HG02678 (cell line): ENCODE measurements around the gene MYLK2.
"Not testable (repeated sequence)": the region's sequence is repeated elsewhere in the genome, so short reads cannot be mapped to it uniquely, and the experiment has no call there.

Source experiments
- ATAC-seq: cut with Tn5 transposase; IDR thresholded peaks from one replicate; pipeline ENCODE4 v1.9.1; 2021; ENCODE audit warnings: mild to moderate bottlenecking, moderate library complexity; ENCODE audit not compliant: unreplicated experiment

MYLK2 gene

DNA sequence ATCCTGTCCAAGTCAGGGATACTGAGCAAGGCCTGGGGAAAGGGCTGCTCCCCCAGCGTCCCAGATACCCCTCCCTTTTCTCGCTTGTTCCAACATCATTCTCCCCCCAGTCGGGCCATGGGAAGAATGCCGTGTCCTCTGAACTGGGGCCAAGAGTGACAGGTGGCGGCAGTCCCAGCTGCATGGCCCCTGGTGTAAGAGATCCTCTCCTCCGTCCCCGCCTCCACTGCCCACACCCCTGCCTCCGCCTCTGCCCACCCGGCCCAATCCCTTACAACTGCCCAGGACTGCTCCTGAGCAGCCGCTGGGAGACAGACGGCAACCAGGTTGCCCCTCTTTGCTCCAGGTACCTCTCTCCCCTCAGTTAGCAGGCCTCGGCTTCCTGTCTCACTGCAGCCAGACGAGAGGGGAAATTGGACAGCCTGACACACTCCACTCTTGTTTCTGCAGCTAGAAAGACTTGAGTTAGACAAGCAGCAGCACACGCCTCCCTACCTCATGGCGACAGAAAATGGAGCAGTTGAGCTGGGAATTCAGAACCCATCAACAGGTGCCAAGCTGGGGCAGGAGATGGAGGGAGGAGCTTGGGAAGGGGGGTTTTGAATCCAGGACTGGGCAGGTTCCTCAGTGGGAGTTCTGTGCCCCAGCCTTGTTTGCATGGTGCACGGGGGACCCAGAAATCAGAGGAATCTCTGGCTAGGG is at the start of gene MYLK2:
Gene MYLK2 (plus strand): TSS at position 274 of the 702 bp plus-strand sequence. CDS start 225 bp downstream, at position 499.
- ATAC-seq, result no peak

DNA sequence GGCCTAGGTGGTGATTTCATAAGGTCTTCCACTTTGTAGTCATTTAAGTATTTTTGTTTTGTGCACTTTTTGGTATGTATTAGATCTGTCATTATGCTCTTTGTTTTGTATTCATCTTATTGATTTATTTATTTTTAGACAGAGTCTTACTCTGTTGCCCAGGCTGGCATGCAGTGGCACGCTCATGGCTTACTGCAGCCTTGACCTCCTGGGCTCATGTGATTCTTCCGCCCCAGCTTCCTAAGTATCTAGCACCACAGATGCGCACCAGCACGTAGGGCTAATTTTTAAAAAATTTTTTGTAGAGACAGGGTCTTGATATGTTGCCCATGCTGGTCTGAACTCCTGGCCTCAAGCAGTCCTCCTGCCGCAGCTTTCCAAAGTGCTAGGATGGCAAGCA is 49.5 kb upstream of the MYLK2 start:
- ATAC-seq, result no peak

DNA sequence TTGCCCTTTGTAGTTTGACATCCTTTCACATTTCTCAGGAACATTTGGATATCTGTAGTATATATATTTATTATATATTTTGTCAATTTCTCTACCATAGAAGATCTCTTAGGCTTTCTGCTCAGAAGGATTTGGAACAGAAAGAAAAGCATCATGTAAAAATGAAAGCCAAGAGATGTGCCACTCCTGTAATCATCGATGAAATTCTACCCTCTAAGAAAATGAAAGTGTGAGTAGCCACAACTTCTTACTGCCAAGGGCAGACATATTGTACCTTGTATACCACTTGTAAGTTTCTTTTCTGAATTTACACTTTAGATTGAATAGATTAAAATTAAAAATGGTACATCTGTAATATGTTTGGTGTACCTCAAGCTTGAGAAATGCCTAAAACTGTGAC is 48.9 kb upstream of the MYLK2 start:
- ATAC-seq, result no peak

DNA sequence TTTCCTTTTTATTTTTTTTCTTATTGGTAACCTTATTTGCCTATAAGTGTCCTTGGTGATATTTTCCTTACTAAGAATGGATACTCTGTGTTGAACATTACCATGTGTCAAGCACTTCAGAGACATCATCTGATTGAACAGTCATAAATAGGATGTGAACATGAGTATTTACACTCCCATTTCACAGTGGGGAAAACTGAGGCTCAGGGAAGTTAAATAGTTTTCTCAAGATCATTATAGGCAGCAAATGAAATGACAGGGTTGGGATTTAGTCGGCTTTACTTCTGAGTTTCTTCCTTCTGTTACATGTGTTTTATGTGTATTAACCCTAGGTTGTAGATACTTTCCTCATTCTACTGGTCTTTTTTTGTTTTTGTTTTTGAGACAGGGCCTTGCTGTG is 44.7 kb upstream of the MYLK2 start:
- ATAC-seq, result no peak

DNA sequence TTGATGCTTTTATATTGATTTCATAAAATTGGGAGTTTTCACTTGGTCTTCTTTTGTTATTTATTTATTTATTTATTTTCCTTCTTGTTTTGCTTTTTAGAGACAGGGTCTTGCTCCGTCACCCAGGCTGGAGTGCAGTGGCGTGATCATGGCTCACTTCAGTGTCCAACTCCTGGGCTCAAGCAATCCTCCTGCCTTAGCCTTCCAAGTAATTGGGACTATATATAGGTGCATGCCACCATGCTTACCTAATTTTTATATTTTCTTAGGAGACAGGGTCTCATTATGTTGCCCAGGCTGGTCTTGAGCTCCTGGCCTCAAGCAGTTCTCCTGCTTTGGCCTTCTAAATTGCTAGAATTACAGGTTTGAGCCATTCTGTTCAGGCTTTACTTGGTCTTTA is 38.3 kb upstream of the MYLK2 start:
- ATAC-seq, result no peak

DNA sequence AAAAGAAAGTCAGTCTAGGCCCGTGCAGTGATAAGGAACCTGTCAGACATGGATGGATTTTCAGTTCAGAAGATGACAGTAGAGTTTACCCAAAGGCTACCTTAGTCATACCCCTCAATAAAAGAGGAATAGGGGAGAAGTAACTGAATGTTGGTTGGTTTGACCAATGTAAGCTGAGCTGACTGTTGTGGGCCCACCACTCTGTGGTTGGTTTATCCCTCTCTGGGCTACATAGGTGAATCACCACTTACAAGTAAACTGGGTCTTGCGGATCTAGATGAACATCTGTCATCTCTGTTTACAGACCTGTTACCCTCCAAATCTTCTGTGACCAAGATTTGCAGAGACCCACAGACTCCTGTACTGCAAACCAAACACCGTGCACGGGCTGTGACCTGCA is 37.2 kb upstream of the MYLK2 start:
- no peak for ATAC-seq

DNA sequence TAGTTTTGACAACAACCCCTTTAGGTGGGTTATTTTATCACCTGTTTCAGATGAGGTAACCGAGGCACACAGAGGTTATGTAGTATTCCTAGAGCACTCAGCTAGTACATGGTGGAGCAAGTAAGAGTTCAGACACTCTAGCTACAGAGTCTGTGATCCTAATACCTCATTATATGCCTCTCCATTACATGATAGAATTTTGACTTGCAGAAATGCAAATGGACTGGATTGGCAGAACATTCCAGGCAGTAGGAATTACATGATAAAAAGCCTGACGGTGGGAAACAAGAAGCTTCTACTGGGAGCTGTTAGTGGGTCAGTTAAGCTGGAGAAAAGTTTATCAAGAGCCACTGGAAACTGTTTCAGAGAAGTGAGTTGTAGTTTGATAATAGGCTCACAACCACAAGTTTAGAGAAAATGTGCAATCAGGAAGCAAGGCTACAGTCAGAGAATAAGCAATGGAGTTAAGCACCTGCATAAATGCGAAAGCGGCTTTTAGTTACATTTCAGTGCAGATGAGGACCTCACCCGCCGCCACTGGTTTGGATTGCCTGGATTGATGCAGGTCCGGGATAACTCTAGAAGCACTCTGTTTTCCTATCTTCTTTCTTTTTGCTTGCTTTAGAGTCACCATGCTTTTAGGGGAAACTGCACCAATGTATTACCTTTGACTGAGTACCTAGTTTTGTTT is 34.7 kb upstream of the MYLK2 start:
- no peak for ATAC-seq

DNA sequence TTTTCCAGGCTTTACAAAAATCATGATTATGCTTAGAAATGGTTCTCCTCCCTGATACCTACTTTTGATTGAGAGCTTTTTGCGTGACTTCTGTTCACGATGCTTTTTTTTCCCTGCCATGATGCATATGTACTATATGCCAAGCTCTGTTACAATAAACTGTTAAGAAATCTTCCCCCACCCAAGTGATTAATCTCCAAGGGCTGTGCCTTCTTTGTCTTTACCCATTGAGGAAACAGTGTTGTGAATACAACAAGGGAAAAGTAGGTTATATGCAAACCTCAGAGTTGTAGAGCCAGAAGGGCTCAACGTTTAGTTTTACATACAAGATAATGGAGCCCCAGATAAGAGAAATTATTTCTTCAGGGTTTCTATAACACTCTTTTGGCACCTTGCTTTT is 34.1 kb upstream of the MYLK2 start:
- no peak for ATAC-seq

DNA sequence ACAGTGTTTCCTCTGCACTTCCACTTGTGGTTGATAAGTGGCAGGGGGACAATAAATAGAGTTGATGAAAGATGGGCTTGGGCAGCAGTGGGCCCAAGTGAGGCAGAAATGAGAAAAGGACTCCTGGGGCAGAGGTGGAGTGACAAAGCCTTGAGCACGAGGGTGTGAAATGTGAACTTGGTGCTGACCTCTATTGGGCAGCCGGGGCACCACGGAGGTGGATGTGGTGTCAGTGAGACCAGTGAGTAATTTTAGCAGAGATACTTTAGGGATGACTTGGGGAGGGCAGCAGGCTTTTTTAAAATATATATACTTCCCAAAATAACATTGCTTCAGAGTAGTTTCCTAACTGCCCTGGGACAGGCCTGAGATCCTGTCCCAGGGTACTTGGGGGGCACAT is 30.6 kb upstream of the MYLK2 start:
- no peak for ATAC-seq

DNA sequence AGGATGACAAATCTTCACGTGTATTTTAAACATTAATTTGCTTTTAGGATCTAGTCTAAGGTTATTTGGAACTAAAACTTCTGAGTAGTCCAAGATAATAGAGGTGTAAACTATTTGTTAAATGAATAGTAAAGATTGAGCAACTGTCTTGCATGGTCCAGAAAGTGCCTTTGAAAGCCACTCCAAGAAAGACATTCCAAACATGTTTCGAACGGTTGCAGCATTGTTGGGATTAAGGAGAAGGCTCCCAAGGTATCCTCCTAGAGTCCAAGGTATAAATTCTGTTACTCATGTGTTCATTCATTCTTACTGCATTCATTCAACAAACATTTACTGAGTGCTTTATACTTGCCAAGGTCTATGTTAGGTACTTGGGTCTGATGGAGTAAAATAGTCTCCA is 28.8 kb upstream of the MYLK2 start:
- ATAC-seq, result no peak

DNA sequence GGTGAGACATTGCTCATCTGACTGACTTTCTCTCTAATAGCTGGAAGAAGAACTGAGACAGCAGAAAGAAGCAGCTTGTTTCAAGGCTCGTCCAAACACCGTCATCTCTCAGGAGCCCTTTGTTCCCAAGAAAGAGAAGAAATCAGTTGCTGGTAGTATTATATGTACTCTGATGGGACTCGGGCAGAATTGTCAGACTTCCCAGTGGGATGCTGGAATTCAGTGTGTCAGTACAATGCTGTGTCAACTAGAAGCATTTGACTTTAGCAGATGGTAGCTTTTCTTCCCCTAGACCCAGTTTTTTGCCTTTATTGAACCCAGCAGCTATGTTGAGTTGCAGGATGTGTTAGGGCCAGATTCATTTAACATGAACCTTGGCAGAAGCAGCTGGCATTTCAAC is 21.8 kb upstream of the MYLK2 start:
- ATAC-seq, result no peak

DNA sequence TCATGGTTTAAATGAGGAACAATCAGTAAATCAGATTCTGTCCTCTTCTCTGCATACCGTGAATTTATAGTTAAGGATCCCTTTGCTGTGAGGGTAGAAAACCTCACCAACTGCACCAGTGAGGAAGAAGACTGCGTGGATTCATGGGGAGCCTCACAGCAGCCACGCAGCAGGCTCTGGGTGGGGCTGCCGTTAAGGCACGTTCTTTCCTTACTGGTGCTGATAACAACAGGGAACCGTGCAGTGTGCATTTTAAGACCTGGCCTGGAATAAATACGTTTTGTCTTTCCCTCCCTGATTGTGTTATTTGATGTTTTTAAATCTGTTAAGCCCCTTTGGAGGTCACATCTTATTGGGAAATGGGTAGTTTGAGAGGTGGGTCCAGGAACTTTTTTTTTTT is 17.6 kb upstream of the MYLK2 start:
- ATAC-seq, result no peak

DNA sequence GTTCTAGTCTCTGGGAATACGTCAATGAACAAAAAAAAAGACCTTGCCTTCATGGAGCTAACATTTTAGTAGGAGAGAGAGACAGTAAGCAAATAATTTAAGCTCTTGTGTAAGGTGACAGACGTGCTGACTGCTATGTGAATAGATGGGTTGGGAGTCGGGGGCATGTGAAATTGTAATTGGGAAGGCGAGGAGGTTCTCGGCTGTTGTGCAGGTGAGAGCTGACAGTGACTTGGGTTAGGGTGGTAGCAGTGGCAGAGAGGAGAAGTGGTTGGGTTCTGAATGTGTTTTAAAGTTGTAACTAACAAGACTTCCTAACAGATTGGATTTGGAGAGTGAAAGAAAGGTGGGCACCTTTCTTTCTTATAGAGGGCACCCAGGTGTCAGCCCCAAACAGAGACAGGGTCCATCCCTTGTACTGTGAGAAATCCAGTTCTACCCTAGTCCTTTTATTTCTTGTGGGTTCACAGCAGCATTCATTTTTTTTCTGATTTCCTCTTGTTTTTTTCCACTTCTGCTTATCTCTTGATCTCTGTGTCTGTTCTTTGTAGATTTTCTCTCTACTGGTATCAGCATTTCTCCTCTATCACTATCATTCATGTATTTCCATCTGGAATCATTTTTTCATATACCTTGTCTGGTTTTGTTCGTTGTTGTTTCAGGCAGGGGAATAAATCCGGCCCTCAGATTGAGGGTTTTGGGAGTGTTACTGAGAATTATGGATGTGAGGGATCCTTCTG is 15.4 kb upstream of the MYLK2 start:
- ATAC-seq, result no peak

DNA sequence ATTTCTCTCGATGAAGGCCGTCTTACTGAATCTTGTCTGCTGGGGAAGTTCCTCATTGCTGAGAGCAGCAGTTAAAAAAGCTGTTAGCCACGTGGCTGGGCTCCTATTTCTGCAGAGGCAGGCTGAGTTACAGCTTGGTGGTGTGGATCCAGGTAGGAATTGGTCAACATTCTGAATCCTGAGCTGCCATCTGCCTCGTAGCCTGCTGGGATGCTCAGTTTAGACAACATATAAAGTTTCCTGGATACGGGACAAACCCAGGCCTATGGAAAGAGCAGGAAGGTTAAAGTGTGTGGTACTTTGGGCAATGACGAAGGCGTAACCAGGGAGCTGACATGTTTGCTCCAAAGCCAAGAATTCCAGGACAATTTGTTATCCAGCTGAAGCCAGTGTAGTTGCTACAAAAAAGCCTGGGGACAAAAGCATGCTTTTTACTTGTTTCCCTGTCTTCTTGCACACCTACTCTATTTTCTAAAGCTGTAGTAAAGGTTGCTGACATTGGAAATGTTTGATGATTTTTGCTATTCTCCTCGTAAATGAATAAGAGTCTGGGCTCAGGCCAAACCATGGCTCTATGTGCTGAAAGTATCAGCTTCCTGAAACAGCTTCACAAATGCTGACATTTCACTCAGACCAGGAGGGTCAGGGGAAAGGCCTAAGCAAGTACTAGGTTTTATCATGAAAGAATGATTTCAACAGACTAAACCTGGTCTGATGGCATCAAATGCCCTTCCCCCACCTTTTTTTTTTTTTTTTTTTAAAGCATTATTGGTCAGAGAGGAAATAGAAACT is 12.4 kb upstream of the MYLK2 start:
- no peak for ATAC-seq

DNA sequence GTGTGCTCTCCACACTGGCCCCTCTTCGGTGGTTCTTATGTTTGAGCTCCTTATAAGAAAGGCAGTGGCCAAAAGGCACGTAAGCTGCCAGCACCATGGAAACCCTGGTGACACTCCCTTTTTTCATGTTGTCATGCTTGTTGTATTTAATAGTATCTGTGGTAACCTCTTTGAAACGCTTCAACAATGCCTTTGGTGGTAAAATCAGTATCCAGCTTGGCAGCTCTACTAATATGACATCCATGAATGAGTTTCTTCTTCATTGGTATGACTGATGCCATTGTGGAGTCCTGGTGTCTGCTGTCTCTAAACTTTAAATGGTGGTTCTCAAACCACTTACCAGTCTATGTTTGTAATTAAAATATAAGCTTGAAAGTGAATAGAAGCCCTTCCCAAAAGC is 10.7 kb upstream of the MYLK2 start:
- ATAC-seq, result no peak

DNA sequence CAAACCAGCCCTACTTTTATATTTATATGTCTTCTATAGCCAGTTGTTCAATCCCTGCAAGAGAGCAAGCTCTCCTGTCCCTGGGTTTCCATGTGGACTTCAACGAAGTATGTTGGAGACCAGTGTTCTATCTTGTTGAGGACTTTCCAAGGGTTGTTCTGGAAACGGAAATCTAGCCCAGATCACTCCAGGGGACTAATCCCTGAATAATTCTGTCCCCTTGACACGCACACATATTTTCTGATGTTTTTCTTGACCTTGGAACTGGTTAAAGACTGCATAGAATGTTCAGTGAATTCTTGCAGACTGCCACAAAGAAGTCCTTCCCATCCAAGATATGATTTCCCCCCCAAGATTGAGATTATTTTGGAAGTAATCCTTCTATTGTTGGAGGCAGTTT is 9.5 kb upstream of the MYLK2 start:
- no peak for ATAC-seq

DNA sequence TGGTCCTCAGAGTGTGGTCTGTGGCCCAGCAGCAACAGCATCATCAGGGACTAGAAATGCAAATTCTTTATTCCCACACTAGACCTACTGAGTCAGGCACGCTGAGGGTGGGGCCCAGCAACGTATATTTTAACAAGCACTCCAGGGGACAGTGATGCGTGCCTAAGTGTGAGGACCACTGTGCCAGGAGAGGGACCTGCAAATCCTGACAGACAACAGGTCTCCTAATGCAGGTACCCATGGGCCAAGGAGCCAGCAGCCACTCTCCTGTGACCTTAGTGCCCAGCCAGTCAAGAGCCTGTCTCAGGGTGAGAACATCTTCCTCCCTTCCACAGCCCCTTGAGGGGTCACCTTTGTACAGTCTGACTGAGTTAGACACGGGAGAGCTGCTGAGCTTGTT is 8.0 kb upstream of the MYLK2 start:
- no peak for ATAC-seq

DNA sequence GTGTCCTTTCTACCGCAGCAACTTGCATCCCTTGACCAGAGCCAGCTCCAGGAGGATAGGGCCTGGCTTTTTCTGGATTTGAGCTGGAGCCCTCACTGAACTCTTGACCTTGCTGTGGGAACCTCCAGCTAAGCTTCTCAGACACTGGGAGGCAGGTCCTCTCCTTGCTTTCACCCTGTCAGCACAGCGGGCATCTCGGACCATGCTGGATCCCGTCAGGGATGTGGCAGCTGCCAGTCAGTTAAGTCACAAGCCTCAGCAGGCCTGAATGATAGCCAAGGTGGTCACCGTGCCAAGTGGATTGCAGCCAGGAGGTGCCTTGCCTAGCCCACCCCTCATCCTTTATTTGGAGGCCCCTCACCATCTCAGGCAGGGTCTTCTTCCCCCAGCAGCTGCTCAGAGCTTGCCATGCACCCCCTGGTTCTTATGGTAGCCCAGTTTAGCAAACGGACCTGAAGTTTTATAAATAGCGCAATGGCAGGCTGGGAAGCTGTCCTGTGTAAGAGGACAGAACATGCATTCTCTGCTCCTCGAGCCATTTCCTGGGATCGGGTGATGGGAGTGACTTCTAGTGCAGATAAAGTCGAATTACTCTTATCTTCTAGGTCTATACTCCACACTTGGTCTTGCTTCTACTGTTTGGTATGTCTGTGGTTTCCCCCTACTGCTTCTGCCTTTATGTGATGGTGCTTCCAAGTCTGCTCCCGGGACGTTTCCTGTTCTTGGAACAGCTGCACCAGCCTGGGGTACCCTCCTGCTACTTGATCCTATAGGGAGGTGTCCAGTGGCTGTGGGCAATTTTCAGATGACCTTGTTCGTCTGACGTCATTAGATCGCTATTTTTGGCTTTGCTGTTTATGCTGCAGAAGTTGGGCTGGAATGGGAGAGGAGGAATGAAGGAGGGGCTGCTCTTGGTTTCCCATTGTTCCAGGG is 7.1 kb upstream of the MYLK2 start:
- ATAC-seq, result no peak

DNA sequence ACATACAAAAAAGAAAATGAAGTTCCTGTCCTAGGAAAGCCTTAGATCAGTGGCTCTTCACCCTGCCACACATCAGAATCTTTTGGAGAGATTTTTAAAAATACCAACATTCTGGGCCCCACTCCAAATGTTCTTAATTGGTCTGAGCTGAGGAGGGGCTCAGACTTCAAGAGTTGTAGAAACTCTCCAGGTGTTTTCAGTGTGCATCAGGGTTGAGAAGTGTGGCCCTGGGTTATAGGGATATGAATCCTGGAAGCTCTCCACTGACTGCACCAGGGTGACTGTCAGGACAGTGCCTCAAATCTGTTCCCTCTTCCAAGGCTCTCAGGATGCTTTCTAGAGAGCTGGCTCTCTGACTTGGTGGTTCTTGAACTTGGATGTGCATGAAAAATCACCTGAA is 5.5 kb upstream of the MYLK2 start:
- ATAC-seq, result no peak

DNA sequence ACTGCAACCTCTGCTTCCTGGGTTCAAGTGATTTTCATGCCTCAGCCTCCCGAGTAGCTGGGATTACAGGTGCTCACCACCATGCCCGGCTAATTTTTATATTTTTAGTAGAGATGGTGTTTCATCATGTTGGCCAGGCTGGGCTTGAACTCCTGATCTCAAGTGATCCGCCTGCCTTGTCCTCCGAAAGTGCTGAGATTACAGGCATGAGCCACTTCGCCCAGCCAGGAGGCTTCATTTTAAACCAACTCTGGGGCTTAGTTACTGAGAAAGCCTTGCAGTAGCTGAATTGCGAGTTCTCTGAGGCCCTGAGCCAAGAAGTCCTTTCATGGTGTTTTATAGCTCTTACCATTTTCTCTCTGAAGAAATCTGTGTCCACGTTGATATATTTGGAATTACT is 5.0 kb upstream of the MYLK2 start:
- ATAC-seq, result not testable (repeated sequence)
